RWPE2 (cell line): ENCODE results near the gene CCK.

Experiments
- ATAC-seq: fragments of 200-7000 bp; cut with Tn5 transposase; 3 replicates; pipeline ENCODE4 v1.9.1; 2021; ENCODE audit warnings: low read depth
- DNase-seq: peaks from one replicate; pipeline ENCODE4 v3.0.0-alpha.2; 2020; ENCODE audit warnings: low spot score
- H3K27ac ChIP-seq: fragments of 450-650 bp; 2 replicates; pipeline ENCODE4 v1.5.1; 2017; ENCODE audit warnings: mild to moderate bottlenecking; ENCODE audit not compliant: poor library complexity, severe bottlenecking
- H3K27me3 ChIP-seq: fragments of 250-450 bp; sonication (Bioruptor Pico); 2 replicates; pipeline ENCODE4 v1.5.1; 2021; ENCODE audit warnings: mild to moderate bottlenecking, moderate library complexity; ENCODE audit not compliant: insufficient read depth, poor library complexity, severe bottlenecking
- H3K36me3 ChIP-seq: fragments of 250-450 bp; sonication (Bioruptor Pico); 2 replicates; pipeline ENCODE4 v1.5.1; 2020; ENCODE audit warnings: low read depth, mild to moderate bottlenecking, moderate library complexity
- H3K4me1 ChIP-seq: fragments of 250-450 bp; sonication (Bioruptor Pico); 2 replicates; pipeline ENCODE4 v1.5.1; 2021; ENCODE audit warnings: mild to moderate bottlenecking, moderate library complexity; ENCODE audit not compliant: insufficient read depth, poor library complexity, severe bottlenecking
- H3K4me3 ChIP-seq: fragments of 250-450 bp; sonication (Bioruptor Pico); 2 replicates; pipeline ENCODE4 v1.5.1; 2021; ENCODE audit warnings: mild to moderate bottlenecking, moderate library complexity; ENCODE audit not compliant: severe bottlenecking
- H3K9me3 ChIP-seq: fragments of 250-450 bp; sonication (Bioruptor Pico); 2 replicates; pipeline ENCODE4 v1.5.1; 2021; ENCODE audit warnings: mild to moderate bottlenecking, moderate library complexity; ENCODE audit not compliant: severe bottlenecking
- CTCF ChIP-seq: fragments of 450-650 bp; IDR thresholded peaks from one replicate; pipeline ENCODE4 v1.5.1; 2017; ENCODE audit warnings: mild to moderate bottlenecking, moderate library complexity; ENCODE audit not compliant: poor library complexity, severe bottlenecking

The CCK gene

DNA sequence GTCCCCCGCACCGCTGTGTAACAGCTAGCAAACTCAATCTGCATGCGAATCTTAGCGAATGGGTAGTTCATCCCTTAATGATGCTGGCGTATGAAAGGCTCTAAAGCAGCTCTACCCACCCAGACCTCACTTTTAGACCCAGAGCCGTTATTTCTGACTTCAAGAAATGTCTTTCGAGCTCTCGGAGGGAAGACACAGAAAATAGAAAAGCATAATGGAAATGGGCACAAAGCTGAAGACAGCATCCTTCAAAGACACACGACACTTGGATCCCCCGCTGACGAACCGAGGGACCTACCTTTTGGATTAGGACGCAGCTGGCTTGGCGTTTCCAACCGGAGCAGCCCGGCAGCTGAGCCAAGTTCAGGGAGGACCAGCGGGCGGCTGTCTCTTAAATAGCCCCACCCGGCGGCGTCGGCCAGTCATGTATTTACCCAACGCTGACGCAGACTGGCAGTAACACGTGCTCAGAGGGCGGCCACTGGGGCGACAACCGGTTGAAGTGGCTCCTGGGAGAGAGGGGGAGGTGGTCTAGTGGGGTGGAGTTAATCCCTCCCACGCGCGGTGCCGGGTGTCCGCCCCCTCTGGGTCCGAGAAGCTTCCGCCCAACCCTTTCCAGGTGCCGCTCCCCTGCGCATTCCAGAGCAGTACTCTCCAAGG lies 1.5 kb downstream of the CCK start:
- peaks cover 23% of the 10 kb centered on the region for H3K27me3 ChIP-seq
- no peak for TF ChIP-seq CTCF
- DNase-seq: peak; percentile 77

GRCh38 chr3:42263354-42264346 lies 2.3 kb downstream of the CCK start:
- TF ChIP-seq CTCF: no peak
- no peak overlapping the region for H3K4me3 ChIP-seq
- no peak for DNase-seq
- no peaks in the 10 kb centered on the region for H3K36me3 ChIP-seq
- peaks cover 23% of the 10 kb centered on the region for H3K27me3 ChIP-seq
- H3K9me3 ChIP-seq: no peaks in the 10 kb centered on the region
- peak overlapping the region; percentile 57 for H3K27ac ChIP-seq
- H3K4me1 ChIP-seq: peaks cover 25% of the 10 kb centered on the region
- ATAC-seq: no peak

More for the DNA sequence above, 1.5 kb downstream of the CCK start:
- Histone ChIP-seq H3K4me3 (no peak overlapping the region), H3K36me3 (no peaks in the 10 kb centered on the region), H3K9me3 (no peaks in the 10 kb centered on the region), H3K4me1 (peaks cover 25% of the 10 kb centered on the region), H3K27ac (no peak overlapping the region)
- peak; percentile 49 for ATAC-seq

DNA sequence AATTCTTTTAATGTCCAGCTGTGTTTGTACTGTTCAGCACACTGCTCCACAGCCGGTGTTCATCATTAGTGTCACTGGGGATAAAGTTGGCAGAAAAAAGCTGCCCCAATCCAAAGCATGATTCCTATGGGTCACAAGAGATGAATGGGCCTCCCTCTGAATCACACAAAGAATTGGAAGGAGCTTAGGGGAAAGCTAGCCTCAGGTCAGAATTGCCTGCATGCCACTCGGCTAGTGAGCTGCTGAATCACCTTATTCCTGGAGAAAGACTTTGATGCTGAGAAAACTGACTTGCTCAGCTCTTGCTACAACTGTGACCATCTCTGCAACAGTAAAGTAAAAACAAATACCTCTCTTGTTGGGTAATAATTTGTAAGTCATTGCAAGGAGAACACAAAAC lies 3.5 kb downstream of the CCK start:
- DNase-seq (peak; percentile 75), ATAC-seq (peak; percentile 93)
- Histone ChIP-seq H3K27me3 (peaks cover 23% of the 10 kb centered on the region), H3K4me3 (no peak overlapping the region), H3K36me3 (no peaks in the 10 kb centered on the region), H3K4me1 (peaks cover 27% of the 10 kb centered on the region), H3K27ac (peak overlapping the region; percentile 57), H3K9me3 (no peaks in the 10 kb centered on the region)
- no peak for TF ChIP-seq CTCF

DNA sequence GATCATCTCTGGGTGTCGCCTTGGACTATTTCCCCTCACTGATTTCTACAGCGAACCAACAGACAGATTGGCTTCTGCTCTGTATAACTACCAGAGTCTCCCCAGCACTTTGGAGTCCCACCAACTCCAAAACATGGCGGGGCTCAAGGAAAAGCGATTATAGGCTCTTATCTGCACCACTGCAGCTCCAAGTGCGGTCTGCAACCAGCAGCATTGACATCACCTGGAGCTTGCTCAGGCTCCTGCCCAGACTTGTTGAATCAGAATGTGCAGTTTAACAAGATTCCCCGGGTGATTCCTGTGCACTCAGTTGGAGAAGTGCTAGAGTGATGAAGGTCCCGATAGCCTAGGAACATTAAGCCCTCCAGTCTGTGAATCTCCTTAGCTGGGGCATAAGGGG lies 9.0 kb downstream of the CCK start:
- H3K4me1 ChIP-seq: peaks cover 37% of the 10 kb centered on the region
- no peak overlapping the region for H3K4me3 ChIP-seq
- peak overlapping the region; percentile 90 for H3K27ac ChIP-seq
- ATAC-seq (peak; percentile 82), DNase-seq (peak; percentile 77)
- TF ChIP-seq CTCF: no peak
- H3K36me3 ChIP-seq: no peaks in the 10 kb centered on the region
- H3K27me3 ChIP-seq: no peaks in the 10 kb centered on the region
- no peaks in the 10 kb centered on the region for H3K9me3 ChIP-seq
